ENCODE data around the gene IVD.

IVD gene

GRCh38 chr15:40420071-40420713, 14.6 kb downstream of the IVD start:
- ATAC-seq, result no peak

GRCh38 chr15:40420793-40421192, 15.2 kb downstream of the IVD start:
- H3K4me3 Mint-ChIP-seq, result no peak overlapping the region
- no peak for ATAC-seq
- H3K36me3 Mint-ChIP-seq, result peaks cover 32% of the 10 kb centered on the region
- no peak overlapping the region for H3K27ac Mint-ChIP-seq
- no peaks in the 10 kb centered on the region for H3K4me1 Mint-ChIP-seq
- no peak for DNase-seq (ENCODE audit: low spot score in 2 of 2)
- H3K9me3 Mint-ChIP-seq, result no peaks in the 10 kb centered on the region

More at GRCh38 chr15:40420071-40420713, 14.6 kb downstream of the IVD start:
- H3K27ac Mint-ChIP-seq, result no peak overlapping the region
- H3K36me3 Mint-ChIP-seq, result peaks cover 38% of the 10 kb centered on the region
- no peak for DNase-seq (ENCODE audit: low spot score in 2 of 2)
- no peaks in the 10 kb centered on the region for H3K9me3 Mint-ChIP-seq
- no peaks in the 10 kb centered on the region for H3K4me1 Mint-ChIP-seq
- no peak overlapping the region for H3K4me3 Mint-ChIP-seq

DNA sequence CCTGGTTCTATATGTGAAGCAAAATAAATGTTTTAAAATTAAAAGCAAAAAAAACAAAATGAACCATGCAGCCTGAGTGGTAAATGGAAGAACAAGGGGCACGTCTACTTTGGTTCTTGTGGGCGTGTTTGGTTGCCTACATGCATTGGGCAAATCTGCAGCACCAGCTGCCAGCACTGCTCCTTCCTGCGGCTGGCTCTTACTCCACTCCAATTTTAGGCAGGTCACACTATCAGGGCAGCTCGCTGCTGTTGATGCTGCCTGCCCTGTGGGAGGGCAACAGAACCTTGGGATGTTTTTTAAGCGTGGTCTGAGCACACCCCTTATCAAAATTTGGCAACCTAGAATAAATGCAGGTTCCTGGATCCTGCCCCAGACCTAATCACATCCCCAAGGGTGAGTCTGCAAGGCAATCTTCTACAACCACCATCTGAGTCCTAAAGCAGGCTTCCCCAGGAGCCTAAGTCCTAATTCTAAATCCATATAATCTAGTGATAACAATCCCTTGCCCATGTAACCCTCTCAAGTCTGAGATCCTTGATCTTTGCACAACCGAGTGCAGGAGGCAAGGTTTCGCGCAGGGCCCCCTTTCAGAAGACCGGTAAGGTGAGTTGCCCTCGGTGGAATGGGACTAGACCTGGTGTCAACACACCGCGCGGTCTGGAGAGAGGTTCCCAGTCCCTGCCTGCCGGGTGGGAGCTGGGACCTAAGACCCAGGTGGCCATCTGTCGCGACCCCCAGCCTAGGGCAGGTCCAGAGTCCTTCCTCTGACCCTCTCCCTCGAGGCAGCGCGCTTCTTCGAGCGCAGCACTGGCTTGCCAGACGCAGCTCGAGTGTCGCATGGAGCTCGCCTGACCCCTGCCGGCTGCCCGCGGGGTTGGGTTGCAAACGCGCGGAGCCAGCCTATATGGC, 15.9 kb downstream of the IVD start:
- no peaks in the 10 kb centered on the region for H3K9me3 Mint-ChIP-seq
- ATAC-seq, result peak; percentile 97
- H3K4me1 Mint-ChIP-seq, result no peaks in the 10 kb centered on the region
- peaks cover 25% of the 10 kb centered on the region for H3K36me3 Mint-ChIP-seq
- no peak overlapping the region for H3K27ac Mint-ChIP-seq
- no peak overlapping the region for H3K4me3 Mint-ChIP-seq
- DNase-seq (ENCODE audit: low spot score in 2 of 2), result peak; percentile 75 to 91

DNA sequence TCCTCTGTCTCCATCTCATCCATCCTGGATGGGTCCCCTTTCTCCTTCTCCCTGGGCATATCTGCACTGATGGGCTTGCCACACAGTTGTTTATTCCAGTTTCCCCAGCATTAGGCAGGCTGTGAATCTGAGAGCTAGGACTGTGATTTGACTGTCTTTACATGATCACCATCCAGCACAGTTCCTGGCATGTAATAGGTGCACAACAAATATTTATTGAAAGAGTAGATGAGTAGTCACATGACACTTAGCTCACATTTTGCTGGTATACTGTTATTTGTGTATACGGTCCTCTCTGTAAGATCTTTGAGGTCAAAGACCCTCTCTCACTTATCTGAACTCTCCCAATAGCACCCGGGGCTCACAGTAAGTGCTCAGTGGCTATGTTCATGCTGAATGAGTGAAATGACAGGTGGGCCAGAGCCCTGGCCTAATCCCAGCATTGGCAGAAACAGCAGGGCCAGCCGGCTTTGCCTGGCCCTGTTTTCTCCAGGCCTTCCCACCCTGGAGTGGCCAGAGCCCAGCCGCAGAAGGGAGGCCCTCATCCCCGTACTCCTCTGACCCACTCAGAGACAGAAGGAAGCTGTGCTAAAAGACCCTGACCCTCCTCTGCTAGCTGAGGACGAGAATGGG, 19.0 kb downstream of the IVD start:
- H3K4me3 Mint-ChIP-seq, result no peak overlapping the region
- no peaks in the 10 kb centered on the region for H3K36me3 Mint-ChIP-seq
- DNase-seq (ENCODE audit: low spot score in 2 of 2) (no peak), ATAC-seq (no peak)
- no peaks in the 10 kb centered on the region for H3K4me1 Mint-ChIP-seq
- H3K9me3 Mint-ChIP-seq, result no peaks in the 10 kb centered on the region
- H3K27ac Mint-ChIP-seq, result peak overlapping the region; percentile 10

- no peaks in the 10 kb centered on the region for H3K9me3 Mint-ChIP-seq
- DNase-seq (ENCODE audit: low spot score in 2 of 2), result no peak
- ATAC-seq, result no peak
- H3K27ac Mint-ChIP-seq, result no peak overlapping the region
- no peaks in the 10 kb centered on the region for H3K36me3 Mint-ChIP-seq
- no peaks in the 10 kb centered on the region for H3K4me1 Mint-ChIP-seq
- no peak overlapping the region for H3K4me3 Mint-ChIP-seq
Observed at GRCh38 chr15:40425681-40426080, 20.1 kb downstream of the IVD start.

DNA sequence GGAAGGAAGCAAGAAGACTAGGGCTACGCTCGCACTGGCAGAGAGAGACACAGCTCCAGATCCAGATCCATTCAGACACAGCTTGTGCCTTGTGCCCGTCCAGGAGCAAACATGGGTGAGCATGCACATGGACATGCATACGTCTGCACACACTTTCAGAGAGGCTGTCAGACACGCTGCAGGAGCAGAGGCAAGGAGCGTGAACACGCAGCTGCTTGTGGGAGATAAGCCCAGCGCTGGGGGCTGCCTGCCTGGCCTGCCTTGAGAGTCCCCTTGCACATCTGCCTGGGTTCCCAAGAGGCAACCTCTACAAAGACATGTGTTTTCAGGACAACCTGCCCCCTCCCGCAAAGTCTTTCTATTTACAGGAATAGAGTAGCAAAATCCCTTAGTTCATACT, 21.6 kb downstream of the IVD start:
- Mint-ChIP-seq H3K4me3 (no peak overlapping the region), H3K27ac (no peak overlapping the region)

DNA sequence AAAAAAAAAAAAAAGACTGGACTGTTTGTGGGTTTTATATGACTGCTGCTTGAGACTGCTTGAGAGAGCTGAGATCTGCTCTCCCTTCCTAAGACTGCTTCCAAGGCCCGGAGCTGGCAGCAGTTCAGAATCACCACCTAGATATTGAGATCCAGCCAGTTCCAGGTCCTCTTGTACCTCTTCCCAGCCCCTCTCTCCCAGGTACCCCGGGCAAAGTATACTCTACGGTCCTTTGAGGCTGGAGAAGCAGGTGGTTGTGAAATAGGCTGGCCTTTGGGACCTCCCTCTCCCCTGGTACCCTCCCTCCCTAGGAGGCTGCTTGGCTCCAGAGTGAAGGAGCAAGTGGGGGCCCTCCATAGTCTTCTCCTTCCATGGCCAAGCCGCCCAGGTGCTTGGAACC, 22.6 kb downstream of the IVD start:
- H3K27ac Mint-ChIP-seq, result no peak overlapping the region
- ATAC-seq (no peak), DNase-seq (ENCODE audit: low spot score in 2 of 2) (no peak)
- no peaks in the 10 kb centered on the region for H3K9me3 Mint-ChIP-seq
- no peaks in the 10 kb centered on the region for H3K4me1 Mint-ChIP-seq
- no peaks in the 10 kb centered on the region for H3K36me3 Mint-ChIP-seq
- no peak overlapping the region for H3K4me3 Mint-ChIP-seq

More for the DNA sequence above, 21.6 kb downstream of the IVD start:
- DNase-seq (ENCODE audit: low spot score in 2 of 2) (no peak), ATAC-seq (no peak)
- no peaks in the 10 kb centered on the region for H3K4me1 Mint-ChIP-seq
- no peaks in the 10 kb centered on the region for H3K36me3 Mint-ChIP-seq
- H3K9me3 Mint-ChIP-seq, result no peaks in the 10 kb centered on the region

DNA sequence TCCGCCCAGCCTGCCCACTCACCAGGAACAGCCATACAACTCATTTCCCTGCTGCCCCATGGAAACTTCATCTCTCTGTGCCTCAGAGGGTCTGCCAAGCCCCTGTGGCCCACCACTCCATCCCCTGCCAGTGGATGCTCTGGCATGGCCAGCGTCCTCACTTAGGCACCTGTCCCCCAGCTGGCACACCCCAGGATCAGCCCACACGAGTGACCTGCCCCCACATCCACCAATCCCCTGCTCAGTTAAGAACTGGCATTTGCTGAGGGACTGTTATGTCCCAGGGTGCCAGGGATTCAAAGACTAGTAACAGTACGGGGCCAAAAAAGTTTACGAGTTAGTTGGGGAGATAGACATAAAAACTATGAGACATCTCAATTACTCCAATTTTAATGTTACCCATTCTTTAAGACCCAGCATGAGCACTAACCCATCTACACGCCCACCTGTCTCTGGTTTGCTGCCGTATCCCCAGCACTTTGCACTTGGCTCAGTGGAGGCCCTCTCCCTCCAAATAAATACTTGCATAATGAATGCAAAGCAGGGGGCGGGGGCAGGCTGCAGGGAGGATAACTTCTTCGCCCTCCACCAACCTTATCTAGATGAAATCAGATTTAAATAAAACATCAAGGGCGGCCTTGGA, 23.6 kb downstream of the IVD start:
- DNase-seq (ENCODE audit: low spot score in 2 of 2) (no peak), ATAC-seq (no peak)
- Mint-ChIP-seq H3K4me3 (no peak overlapping the region), H3K36me3 (no peaks in the 10 kb centered on the region), H3K4me1 (no peaks in the 10 kb centered on the region), H3K9me3 (no peaks in the 10 kb centered on the region), H3K27ac (peak overlapping the region; percentile 0)

DNA sequence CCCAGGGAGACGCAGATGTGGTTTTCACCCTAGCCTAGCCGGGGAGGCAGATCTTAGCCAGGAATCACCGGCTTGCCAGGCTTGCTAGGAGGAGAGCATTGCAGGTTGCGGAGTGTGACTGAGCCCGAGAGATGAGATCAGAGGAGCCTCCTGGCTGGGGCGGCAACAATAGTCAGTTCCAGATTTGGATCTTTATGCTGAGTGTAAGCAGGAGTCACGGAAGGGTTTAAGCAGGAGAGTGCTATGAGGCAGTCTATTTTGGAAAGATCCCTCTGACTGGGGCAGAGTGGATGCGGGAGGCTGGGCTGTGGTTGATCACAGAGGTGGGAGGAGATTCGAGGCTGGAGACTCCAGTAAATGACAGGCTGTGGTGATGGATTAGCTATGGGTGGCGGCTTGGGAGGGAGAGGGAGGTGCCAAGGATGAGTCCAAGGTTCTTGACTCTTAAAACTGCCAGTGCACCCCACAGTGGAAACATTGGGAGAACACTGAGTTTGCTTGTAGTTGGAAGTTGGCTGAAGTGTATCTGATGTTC, 24.7 kb downstream of the IVD start:
- no peaks in the 10 kb centered on the region for H3K9me3 Mint-ChIP-seq
- no peaks in the 10 kb centered on the region for H3K36me3 Mint-ChIP-seq
- H3K4me3 Mint-ChIP-seq, result no peak overlapping the region
- peak overlapping the region; percentile 0 for H3K27ac Mint-ChIP-seq
- H3K4me1 Mint-ChIP-seq, result peaks cover 5% of the 10 kb centered on the region
- DNase-seq (ENCODE audit: low spot score in 2 of 2) (no peak), ATAC-seq (no peak)

GRCh38 chr15:40435023-40435709, 29.6 kb downstream of the IVD start:
- Mint-ChIP-seq H3K4me1 (peaks cover 50% of the 10 kb centered on the region), H3K9me3 (no peaks in the 10 kb centered on the region), H3K36me3 (peaks cover 5% of the 10 kb centered on the region), H3K4me3 (peak overlapping the region; percentile 72), H3K27ac (peak overlapping the region; percentile 26)
- ATAC-seq (no peak), DNase-seq (ENCODE audit: low spot score in 2 of 2) (no peak)

- Mint-ChIP-seq H3K4me3 (peak overlapping the region; percentile 72), H3K36me3 (peaks cover 7% of the 10 kb centered on the region), H3K4me1 (peaks cover 52% of the 10 kb centered on the region), H3K27ac (peak overlapping the region; percentile 26), H3K9me3 (no peaks in the 10 kb centered on the region)
- no peak for ATAC-seq
- DNase-seq (ENCODE audit: low spot score in 2 of 2), result no peak
Observed at GRCh38 chr15:40435710-40436089, 30.1 kb downstream of the IVD start.

DNA sequence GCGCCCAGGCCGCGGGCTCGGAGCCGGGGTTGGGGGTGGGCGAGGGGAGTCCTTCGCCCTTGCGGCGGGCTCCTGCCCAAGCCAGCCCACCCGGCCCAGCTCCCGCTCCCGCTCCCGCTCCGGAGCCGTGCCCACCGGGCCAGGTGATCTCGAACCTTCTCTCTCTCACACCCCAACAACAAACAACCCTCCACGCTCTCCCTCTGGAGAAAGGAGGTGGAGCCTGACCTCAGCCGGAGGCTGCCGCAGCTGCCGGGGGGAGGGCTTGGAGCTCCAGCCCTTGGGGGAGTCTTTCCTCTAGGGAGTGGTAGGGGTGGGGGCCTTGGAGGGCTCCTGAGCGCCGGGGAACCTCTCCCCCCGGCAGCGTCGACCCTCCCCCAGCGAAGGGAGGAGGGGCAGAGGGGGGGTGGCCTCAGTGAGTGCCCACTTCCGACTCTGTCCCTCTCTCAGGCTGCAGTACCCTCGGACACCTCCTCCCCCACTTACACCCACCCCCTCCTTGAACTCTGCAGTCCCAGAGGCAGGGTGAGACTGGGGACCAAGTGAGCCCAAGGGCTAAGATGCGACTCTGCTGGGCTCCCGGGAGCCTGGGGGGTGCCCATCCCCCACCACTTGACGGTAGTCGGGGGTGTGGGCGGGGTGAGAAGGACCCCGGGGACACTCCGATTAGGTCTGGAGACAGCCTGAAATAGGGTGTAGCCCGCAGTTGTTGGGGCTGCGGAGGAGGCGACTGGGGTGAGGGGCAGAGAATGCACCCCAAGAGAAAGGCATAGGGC, 30.7 kb downstream of the IVD start:
- peaks cover 52% of the 10 kb centered on the region for H3K4me1 Mint-ChIP-seq
- H3K9me3 Mint-ChIP-seq, result no peaks in the 10 kb centered on the region
- DNase-seq (ENCODE audit: low spot score in 2 of 2) (no peak), ATAC-seq (no peak)
- H3K4me3 Mint-ChIP-seq, result peak overlapping the region; percentile 72
- peak overlapping the region; percentile 26 for H3K27ac Mint-ChIP-seq
- peaks cover 7% of the 10 kb centered on the region for H3K36me3 Mint-ChIP-seq

DNA sequence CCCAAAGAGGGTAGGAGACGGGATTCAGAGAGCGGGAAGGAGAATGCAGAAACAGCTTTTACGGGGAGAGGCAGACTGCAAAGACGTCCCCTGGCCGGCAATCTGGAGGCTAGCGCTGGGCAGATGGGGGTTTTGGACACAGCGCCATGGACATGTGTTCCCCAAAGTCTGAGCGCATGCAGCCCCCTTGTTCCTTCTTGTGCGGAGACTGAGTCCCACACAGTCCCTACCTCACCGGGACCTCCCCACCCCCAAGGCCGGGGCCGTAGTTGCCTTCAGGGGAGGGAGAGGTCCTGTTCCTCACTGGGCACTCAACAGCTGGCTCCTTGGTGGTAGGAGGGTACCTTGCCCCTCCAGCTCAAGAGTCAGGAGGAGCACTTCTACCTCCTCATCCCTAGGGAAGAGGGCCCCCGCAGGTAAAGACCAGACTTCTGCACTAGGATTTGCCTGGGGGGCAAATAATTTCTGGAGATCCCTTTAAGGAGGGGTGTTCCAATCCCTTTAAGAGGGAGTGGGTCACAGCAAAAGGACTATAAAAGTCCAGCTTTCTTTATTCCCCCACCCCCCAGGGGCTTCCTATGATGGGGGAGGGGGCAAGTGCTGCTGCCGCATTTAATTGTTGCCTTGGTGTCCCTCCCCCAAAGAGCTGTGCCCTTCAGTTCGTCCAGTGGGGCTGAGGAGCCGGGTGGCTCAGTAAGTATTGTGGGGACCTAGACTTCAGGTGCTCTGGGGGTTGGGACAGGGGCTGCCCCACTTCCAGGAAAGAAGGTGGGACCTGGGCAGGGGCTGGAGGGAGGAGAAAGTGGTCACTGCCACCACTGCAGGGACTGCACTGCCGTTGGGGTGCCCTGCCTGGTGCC, 31.5 kb downstream of the IVD start:
- Mint-ChIP-seq H3K36me3 (peaks cover 7% of the 10 kb centered on the region), H3K27ac (peak overlapping the region; percentile 20), H3K4me3 (peak overlapping the region; percentile 72), H3K4me1 (peaks cover 52% of the 10 kb centered on the region), H3K9me3 (no peaks in the 10 kb centered on the region)
- DNase-seq (ENCODE audit: low spot score in 2 of 2), result no peak
- ATAC-seq, result no peak

All from stimulated activated effector memory CD8-positive, alpha-beta T cell treated with anti-CD3 and anti-CD28 coated beads, Interleukin-12 subunit alpha, Interleukin-12 subunit beta, amount 100 ng/mL, for 72 hours (primary cell).